GM23338 (cell line): Measurements from ENCODE around the gene GPA33. TPM values are rescaled to one million over a fixed set of nuclear protein-coding genes. Genes with fewer than 3 reads are reported as not detected.

Source experiments
- ATAC-seq: fragments of 200-7000 bp; cut with Tn5 transposase; 3 replicates; pipeline ENCODE4 v1.9.1; 2020
- DNase-seq: peaks from one replicate; pipeline ENCODE4 v3.0.0-alpha.2; 2015; ENCODE audit warnings: low spot score
- H2AFZ ChIP-seq: fragments of 200-600 bp; sonication (generic); 2 replicates; pipeline ENCODE4 v1.8.0; 2016; ENCODE audit warnings: antibody characterized with exemption, mild to moderate bottlenecking, moderate library complexity
- H3F3A ChIP-seq: fragments of 200-600 bp; sonication (generic); replicated peaks from 2 replicates; pipeline ENCODE4 v1.8.0; 2017; ENCODE audit warnings: antibody characterized with exemption, mixed run types, low read depth
- H3K27ac ChIP-seq: fragments of 200-600 bp; sonication (generic); 2 replicates; pipeline ENCODE4 v1.6.1; 2016; ENCODE audit warnings: low read depth
- H3K27me3 ChIP-seq: fragments of 200-600 bp; sonication (generic); 2 replicates; pipeline ENCODE4 v1.8.0; 2016; ENCODE audit warnings: mild to moderate bottlenecking, mixed run types, moderate library complexity; ENCODE audit not compliant: insufficient read depth
- H3K36me3 ChIP-seq: fragments of 200-600 bp; sonication (generic); 2 replicates; pipeline ENCODE4 v1.8.0; 2016; ENCODE audit warnings: mild to moderate bottlenecking; ENCODE audit not compliant: insufficient read depth
- H3K4me1 ChIP-seq: fragments of 200-600 bp; sonication (generic); 2 replicates; pipeline ENCODE4 v1.8.0; 2016; ENCODE audit warnings: mild to moderate bottlenecking, moderate library complexity; ENCODE audit not compliant: insufficient read depth
- H3K4me2 ChIP-seq: fragments of 200-600 bp; sonication (generic); 2 replicates; pipeline ENCODE4 v1.7.1; 2017; ENCODE audit warnings: mixed run types
- H3K4me3 ChIP-seq: fragments of 200-600 bp; sonication (generic); 2 replicates; pipeline ENCODE4 v1.6.1; 2016; ENCODE audit warnings: mixed run types
- H3K79me2 ChIP-seq: fragments of 200-600 bp; sonication (generic); replicated peaks from 2 replicates; pipeline ENCODE4 v1.8.0; 2017; ENCODE audit warnings: mild to moderate bottlenecking; ENCODE audit not compliant: insufficient read depth
- H3K9me2 ChIP-seq: fragments of 200-600 bp; sonication (generic); 2 replicates; pipeline ENCODE4 v1.8.0; 2017; ENCODE audit not compliant: insufficient read depth
- H4K20me1 ChIP-seq: fragments of 200-600 bp; sonication (generic); replicated peaks from 2 replicates; pipeline ENCODE4 v1.8.0; 2017; ENCODE audit warnings: mild to moderate bottlenecking; ENCODE audit not compliant: insufficient read depth
- H3K27ac Mint-ChIP-seq: 2 replicates; pipeline ENCODE4 v1.8.0; 2020; ENCODE audit warnings: inconsistent platforms, mild to moderate bottlenecking, moderate library complexity, mixed read lengths
- H3K27me3 Mint-ChIP-seq: 3 replicates; pipeline ENCODE4 v1.8.0; 2022; ENCODE audit warnings: low read depth, mild to moderate bottlenecking, moderate library complexity, mixed read lengths, inconsistent platforms; ENCODE audit not compliant: insufficient read depth, poor library complexity
- H3K36me3 Mint-ChIP-seq: 3 replicates; pipeline ENCODE4 v1.8.0; 2021; ENCODE audit warnings: low read depth, mild to moderate bottlenecking, inconsistent platforms, moderate library complexity, mixed read lengths
- H3K4me1 Mint-ChIP-seq: 3 replicates; pipeline ENCODE4 v1.8.0; 2020; ENCODE audit warnings: mild to moderate bottlenecking, inconsistent platforms, mixed read lengths
- H3K4me3 Mint-ChIP-seq: 3 replicates; pipeline ENCODE4 v1.8.0; 2021; ENCODE audit warnings: moderate library complexity, mild to moderate bottlenecking, inconsistent platforms, mixed read lengths
- H3K9me3 Mint-ChIP-seq: 3 replicates; pipeline ENCODE4 v1.8.0; 2020; ENCODE audit warnings: moderate library complexity, mild to moderate bottlenecking, inconsistent platforms, mixed read lengths
- CREB1 ChIP-seq: fragments of 250-450 bp; sonication (Bioruptor Pico); IDR thresholded peaks from 2 replicates; pipeline ENCODE4 v1.5.0; 2020; ENCODE audit warnings: low read depth, mild to moderate bottlenecking, moderate library complexity
- EZH2 ChIP-seq: fragments of 200-600 bp; sonication (generic); IDR thresholded peaks from one replicate; pipeline ENCODE4 v1.8.0; 2017; ENCODE audit warnings: antibody characterized with exemption, mild to moderate bottlenecking, low read depth; ENCODE audit not compliant: unreplicated experiment
- EZH2phosphoT487 ChIP-seq: fragments of 200-600 bp; sonication (generic); IDR thresholded peaks from one replicate; pipeline ENCODE4 v1.8.1; 2018; ENCODE audit warnings: antibody characterized with exemption; ENCODE audit not compliant: unreplicated experiment
- STAT1 ChIP-seq: IDR thresholded peaks from one replicate; pipeline ENCODE4 v1.6.1; 2016; ENCODE audit warnings: antibody characterized with exemption; ENCODE audit not compliant: unreplicated experiment
- ZNF331 ChIP-seq: fragments of 250-450 bp; sonication (Bioruptor Pico); IDR thresholded peaks from 2 replicates; pipeline ENCODE4 v1.5.0; 2020; ENCODE audit warnings: low read depth, mild to moderate bottlenecking, moderate library complexity
- ZNF462 ChIP-seq: fragments of 250-450 bp; sonication (Bioruptor Pico); IDR thresholded peaks from 2 replicates; pipeline ENCODE4 v1.5.0; 2020; ENCODE audit warnings: mild to moderate bottlenecking, moderate library complexity
- polyA plus RNA-seq: library from polyadenylated mRNA; unstranded; fragments of >200 nt; fragmentation: Nextera tagmentation; extraction: Ambion mirVana; gene quantifications from 2 replicates; pipeline ENCODE4 v1.2.1, GENCODE V29; 2016
- total RNA-seq: library from RNA; depleted of rRNA; stranded (reverse); fragments of >200 nt; shearing (Covaris generic); gene quantifications from 2 replicates; pipeline ENCODE4 v1.2.3, GENCODE V29; 2014
- TF ChIP-seq, protein P1 (sequence below): IDR thresholded peaks from one replicate; pipeline ENCODE4 v1.6.1; 2018; ENCODE audit warnings: antibody characterized with exemption; ENCODE audit not compliant: unreplicated experiment

The GPA33 gene
- total and polyA plus RNA-seq, 2 experiments from 2014 or later: 0.10 to 0.28 TPM

DNA sequence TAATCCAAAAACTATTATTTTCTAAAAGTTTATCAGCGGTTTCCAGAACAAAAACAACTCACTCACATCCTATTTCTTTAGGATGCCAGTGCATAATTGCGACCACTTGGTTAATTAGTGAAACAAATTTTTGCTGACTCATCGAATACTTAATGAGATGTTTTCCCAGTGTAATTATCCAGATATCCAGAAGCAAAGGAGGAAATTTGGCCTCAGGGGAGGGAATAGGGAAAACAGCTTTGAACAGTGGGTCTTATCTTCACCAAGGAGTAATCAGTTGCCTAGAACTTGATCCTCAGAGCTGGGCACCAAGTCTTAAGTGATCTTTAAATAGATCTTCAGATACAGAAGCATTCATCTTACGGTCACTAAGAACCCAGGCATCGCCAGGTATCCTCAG is 28.0 kb upstream of the GPA33 start (continued):
- TF ChIP-seq, protein P1, sequence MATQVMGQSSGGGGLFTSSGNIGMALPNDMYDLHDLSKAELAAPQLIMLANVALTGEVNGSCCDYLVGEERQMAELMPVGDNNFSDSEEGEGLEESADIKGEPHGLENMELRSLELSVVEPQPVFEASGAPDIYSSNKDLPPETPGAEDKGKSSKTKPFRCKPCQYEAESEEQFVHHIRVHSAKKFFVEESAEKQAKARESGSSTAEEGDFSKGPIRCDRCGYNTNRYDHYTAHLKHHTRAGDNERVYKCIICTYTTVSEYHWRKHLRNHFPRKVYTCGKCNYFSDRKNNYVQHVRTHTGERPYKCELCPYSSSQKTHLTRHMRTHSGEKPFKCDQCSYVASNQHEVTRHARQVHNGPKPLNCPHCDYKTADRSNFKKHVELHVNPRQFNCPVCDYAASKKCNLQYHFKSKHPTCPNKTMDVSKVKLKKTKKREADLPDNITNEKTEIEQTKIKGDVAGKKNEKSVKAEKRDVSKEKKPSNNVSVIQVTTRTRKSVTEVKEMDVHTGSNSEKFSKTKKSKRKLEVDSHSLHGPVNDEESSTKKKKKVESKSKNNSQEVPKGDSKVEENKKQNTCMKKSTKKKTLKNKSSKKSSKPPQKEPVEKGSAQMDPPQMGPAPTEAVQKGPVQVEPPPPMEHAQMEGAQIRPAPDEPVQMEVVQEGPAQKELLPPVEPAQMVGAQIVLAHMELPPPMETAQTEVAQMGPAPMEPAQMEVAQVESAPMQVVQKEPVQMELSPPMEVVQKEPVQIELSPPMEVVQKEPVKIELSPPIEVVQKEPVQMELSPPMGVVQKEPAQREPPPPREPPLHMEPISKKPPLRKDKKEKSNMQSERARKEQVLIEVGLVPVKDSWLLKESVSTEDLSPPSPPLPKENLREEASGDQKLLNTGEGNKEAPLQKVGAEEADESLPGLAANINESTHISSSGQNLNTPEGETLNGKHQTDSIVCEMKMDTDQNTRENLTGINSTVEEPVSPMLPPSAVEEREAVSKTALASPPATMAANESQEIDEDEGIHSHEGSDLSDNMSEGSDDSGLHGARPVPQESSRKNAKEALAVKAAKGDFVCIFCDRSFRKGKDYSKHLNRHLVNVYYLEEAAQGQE: no peak
- TF ChIP-seq CREB1 (CRISPR knock-in tag) (no peak), ZNF462 (CRISPR knock-in tag) (no peak)

DNA sequence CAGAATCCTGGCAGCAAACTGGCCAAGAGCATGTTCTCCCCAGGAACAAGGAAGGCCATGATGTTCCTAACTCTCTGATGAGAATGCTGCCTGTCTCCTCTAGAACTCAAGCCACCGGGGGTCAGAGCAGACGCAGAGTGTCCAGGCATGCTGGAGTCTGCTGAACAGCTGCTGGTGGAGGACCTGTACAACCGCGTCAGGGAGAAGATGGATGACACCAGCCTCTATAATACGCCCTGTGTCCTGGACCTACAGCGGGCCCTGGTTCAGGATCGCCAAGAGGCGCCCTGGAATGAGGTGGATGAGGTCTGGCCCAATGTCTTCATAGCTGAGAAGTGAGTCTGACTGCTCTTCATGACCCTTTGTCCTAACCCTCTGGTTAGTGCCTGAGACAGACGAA is 27.0 kb upstream of the GPA33 start:
- no peak overlapping the region for H3K27ac Mint-ChIP-seq
- H4K20me1 ChIP-seq: no peaks in the 10 kb centered on the region
- peaks cover 9% of the 10 kb centered on the region for H3F3A ChIP-seq
- peaks cover 32% of the 10 kb centered on the region for H3K4me1 ChIP-seq
- no peak overlapping the region for H3K4me3 Mint-ChIP-seq
- H3K79me2 ChIP-seq: no peaks in the 10 kb centered on the region
- H3K36me3 ChIP-seq: no peaks in the 10 kb centered on the region
- peaks cover 34% of the 10 kb centered on the region for H3K4me1 Mint-ChIP-seq
- H3K27me3 Mint-ChIP-seq: peaks cover 9% of the 10 kb centered on the region
- no peak for DNase-seq
- no peak overlapping the region for H2AFZ ChIP-seq
- ATAC-seq: no peak
- H3K4me3 ChIP-seq: no peak overlapping the region
- no peaks in the 10 kb centered on the region for H3K9me3 Mint-ChIP-seq
- H3K27me3 ChIP-seq: no peaks in the 10 kb centered on the region
- no peak overlapping the region for H3K27ac ChIP-seq
- peaks cover 16% of the 10 kb centered on the region for H3K9me2 ChIP-seq
- H3K4me2 ChIP-seq: no peak overlapping the region
- no peaks in the 10 kb centered on the region for H3K36me3 Mint-ChIP-seq
- TF ChIP-seq ZNF331 (CRISPR knock-in tag) (no peak), STAT1 (no peak), EZH2 (no peak), EZH2phosphoT487 (no peak)
- TF ChIP-seq, protein P1: no peak
